OCI-LY1 (cell line): ENCODE data around the gene NMT1.

Source experiments
- EZH2 ChIP-seq: fragments of 200-600 bp; sonication (generic), shearing (Covaris generic); IDR thresholded peaks from 2 replicates; pipeline ENCODE4 v1.8.0; 2017; ENCODE audit warnings: borderline replicate concordance, mixed run types, mild to moderate bottlenecking, antibody characterized with exemption, low read length, moderate library complexity, mixed read lengths
- TF ChIP-seq, protein P1 (sequence below): fragments of 200-600 bp; sonication (generic), shearing (Covaris generic); IDR thresholded peaks from 2 replicates; pipeline ENCODE4 v1.5.1; 2017; ENCODE audit warnings: mild to moderate bottlenecking, antibody characterized with exemption, low read length, moderate library complexity, mixed read lengths

DNA sequence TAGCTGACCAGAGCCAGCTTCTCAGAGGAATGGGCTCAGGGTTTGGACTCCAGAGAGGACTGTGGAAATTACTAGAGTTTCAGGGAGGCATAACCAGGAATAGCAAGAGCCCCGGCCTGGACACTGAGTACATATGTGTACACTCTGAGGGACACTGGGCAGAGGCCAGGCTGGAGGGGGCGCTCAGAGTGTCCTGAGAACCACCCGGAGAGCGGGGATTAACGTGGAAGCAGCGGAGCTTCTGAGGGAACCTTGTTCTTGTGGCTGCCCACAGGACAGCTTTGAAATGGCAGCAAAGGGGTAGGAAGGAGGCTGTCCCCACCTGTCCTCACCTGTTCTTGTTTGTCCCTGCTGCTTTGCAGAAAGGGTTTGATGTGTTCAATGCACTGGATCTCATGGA lies 43.4 kb downstream of the NMT1 start:
- no peak for TF ChIP-seq EZH2
- TF ChIP-seq, protein P1, sequence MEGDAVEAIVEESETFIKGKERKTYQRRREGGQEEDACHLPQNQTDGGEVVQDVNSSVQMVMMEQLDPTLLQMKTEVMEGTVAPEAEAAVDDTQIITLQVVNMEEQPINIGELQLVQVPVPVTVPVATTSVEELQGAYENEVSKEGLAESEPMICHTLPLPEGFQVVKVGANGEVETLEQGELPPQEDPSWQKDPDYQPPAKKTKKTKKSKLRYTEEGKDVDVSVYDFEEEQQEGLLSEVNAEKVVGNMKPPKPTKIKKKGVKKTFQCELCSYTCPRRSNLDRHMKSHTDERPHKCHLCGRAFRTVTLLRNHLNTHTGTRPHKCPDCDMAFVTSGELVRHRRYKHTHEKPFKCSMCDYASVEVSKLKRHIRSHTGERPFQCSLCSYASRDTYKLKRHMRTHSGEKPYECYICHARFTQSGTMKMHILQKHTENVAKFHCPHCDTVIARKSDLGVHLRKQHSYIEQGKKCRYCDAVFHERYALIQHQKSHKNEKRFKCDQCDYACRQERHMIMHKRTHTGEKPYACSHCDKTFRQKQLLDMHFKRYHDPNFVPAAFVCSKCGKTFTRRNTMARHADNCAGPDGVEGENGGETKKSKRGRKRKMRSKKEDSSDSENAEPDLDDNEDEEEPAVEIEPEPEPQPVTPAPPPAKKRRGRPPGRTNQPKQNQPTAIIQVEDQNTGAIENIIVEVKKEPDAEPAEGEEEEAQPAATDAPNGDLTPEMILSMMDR, result no peak
